Ammon's horn (tissue), 1 donor: Measurements from ENCODE around the gene POLRMT.

Experiments
- DNase-seq: peaks from one replicate; pipeline ENCODE4 v3.0.0-alpha.2; 2016; ENCODE audit warnings: low spot score

Gene POLRMT

DNA sequence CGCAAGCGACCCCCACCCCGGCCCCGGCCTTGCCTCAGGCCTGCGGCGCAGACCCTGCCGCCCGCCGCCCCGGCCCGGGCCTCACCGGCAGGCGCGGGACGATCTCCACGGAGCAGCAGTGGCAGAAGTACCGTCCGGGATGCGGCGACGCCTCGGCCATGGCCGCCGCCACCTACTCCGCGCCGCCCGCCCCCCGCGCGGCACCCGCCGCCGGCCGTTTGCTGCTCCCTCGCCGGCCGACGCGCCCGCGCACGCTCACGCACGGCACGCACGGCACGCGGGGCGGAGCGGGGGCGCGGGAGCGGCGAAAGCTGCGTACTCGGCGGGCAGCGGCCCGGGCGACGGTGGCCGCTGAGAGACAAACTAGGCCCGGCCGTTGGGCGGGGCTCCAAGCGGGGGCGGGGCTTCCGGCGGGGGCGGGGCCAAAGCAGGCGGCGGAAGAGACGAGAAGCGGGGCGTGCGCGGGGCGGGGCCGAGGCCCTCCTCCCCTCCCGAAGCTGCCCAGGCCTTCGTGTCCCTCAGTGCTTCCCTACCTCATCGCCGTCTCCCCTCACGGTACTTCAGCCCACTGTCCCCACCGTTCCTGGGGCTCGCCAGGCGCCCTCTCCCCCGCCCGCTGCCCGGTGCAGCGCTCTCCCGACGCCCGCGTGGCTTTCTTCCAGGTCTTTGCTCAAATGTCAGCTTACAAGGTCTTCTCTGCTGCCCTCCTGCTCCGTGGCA lies 29.8 kb upstream of the POLRMT start, which contains the start of gene RNF126:
Gene RNF126 (minus strand): TSS at position 253 of the 720 bp plus-strand sequence. CDS start 93 bp downstream, at position 160.
- DNase-seq, result peak; percentile 94

DNA sequence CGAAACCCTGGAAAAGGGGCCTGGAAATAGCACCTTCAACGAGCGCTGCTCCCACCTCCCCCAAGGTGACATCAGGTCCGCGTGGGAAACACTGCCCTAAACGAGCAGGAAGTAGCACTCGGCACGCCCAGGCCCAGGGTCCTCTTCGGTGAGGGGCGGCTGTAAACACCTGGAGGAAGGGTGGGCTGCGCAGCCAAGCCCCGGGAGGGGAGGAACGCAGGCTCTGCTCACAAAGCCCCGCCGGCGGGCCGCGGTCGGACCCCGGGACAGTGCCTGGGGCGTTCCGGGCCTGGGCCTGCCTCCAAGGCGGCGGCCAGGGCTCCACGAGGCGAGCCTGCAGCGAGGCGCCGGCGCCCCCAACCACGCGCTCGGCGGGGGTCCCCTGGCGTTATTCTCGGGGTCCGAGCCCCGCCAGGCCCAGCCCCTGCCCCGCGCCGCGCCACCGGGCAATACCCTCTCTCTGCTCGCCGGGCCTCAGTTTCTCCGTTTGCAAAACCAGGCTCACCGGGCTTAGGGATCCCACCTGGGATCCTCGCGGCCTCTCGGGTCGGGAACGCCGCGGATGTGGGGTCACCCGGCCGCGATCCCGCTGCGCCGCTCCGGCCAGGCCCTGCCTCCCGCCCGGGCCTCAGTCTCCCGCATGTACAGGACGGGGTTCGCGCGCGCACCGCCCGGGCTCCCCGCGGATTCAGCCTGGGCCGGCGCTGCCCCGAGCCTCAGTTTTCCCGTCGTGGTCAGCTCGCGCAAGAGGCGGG lies 29.0 kb upstream of the POLRMT start:
- DNase-seq, result no peak

DNA sequence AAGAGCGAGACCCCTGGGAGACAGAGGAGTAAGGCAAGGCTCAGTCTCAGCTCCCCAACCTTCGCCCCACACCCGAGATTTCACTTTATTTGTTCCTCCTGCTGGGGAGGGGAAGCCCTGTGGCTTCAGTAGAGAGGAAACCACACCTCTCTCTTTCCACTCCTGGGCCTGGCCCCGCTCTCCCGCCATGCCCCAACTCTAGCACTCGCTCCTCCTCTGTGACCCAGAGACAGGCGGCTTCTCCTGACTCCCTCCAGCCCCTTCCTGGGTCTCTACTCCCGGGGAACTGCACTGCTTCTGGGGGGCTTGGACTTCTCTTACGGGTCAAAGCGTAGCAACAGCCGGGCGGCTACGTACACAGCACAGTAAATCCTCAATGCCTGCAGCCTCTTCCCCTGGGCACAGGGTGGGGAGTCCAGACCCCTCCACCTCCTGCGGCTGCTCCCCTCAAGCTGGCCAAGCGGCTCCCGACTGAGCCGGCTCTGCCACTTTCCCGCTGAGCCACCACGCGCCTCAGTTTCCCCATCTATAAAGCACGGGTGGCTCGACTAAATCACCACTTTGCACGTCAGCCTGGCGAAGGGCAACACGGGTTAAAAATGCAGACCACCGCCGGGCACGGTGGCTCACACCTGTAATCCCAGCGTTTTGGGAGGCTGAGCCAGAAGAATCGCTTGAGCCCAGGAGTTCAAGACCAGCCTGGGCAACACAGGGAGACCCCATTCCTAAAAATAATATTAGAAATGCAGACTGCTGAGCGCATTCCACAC lies 28.3 kb upstream of the POLRMT start:
- DNase-seq, result no peak

- DNase-seq, result no peak
These were observed 27.6 kb upstream of the POLRMT start for GRCh38 chr19:660793-661426.

DNA sequence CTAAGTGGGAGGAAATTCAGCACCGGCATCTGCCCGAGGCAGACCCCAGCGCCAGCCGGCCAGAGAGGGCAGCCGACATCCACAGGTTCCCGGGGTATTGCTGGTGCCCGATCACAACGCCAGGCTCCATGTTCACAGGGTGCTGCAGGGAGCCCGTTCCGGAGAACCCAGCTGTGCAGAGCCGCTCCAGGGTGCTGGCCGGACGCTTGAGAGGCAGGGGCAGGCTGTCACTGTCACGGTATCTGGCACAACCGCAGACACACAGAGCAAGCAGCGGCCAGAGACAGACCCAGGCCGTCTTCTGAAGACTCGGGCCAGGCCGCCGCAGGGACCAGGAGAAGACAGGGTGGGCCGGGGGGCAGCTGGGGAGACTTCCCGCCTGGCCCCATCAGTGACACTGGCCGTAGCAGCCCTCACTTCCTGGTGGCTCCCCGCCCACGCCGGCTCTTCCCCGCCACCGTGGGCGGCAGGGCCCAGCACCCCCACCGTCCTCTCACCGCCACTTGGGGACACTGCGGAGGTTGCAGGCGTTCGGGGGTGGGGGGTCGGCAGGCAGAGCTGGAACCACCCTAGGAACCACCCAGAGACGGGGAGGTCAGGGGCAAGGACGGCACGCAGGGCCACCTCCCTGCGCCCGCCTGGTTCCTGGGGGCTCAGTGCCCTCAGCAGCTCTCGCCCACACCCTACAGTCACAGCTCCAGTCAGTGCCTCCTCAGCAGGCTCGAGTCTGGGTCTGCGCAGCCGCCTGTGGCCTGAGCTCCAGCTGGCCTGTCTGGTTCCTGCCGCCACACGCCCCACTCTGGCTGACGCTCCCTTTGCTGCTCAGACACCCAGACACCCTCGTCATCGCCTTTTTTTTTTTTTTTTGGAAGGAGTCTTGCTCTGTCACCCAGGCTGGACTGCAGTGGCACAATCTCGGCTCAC lies 25.8 kb upstream of the POLRMT start:
- DNase-seq, result no peak

DNA sequence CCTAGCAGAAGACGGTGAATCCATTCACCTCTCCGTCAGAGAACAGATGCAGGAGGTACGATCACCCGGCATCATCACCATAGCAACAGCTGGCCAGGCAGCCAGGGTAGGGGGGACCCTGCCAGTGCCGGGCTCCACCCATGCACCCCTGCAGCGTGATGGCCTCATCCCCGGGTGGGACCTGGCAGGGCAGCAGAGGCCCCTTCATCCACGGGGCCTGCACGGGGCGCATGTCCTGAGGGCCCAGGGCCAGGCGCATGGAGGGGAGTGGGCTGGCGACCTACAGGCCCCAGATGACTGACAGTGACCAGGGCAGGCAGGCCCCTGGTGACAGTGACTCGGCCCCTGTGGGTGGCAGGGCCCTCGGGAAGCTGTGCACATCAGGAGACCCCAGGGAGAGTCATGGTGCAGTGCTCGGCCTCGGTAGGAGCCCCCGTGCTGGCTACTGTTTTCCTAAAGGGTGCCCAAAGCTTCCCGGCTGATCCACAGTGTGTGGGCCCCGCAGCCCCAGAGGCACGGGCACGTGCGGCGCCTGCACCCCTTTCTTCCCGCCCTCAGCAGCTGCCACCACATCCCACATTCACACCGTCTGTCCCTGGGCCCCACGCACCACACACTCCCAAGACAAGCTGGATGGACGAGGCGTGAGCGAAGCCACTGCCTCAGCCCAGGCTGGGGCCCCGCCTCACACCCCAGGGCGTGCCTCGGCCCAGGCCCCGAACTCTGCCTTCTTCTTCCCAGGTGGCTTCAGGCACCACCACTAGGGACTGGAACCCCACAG lies 24.9 kb upstream of the POLRMT start:
- no peak for DNase-seq

GRCh38 chr19:657611-658010 lies 24.3 kb upstream of the POLRMT start:
- DNase-seq, result no peak

GRCh38 chr19:656751-657559 lies 23.6 kb upstream of the POLRMT start:
- no peak for DNase-seq

- no peak for DNase-seq
These were observed 22.4 kb upstream of the POLRMT start for GRCh38 chr19:655691-656090.

- no peak for DNase-seq
These were observed 20.1 kb upstream of the POLRMT start for GRCh38 chr19:653425-653824.

GRCh38 chr19:652467-653389 lies 19.4 kb upstream of the POLRMT start:
- no peak for DNase-seq

GRCh38 chr19:651991-652390 lies 18.7 kb upstream of the POLRMT start:
- DNase-seq, result no peak

DNA sequence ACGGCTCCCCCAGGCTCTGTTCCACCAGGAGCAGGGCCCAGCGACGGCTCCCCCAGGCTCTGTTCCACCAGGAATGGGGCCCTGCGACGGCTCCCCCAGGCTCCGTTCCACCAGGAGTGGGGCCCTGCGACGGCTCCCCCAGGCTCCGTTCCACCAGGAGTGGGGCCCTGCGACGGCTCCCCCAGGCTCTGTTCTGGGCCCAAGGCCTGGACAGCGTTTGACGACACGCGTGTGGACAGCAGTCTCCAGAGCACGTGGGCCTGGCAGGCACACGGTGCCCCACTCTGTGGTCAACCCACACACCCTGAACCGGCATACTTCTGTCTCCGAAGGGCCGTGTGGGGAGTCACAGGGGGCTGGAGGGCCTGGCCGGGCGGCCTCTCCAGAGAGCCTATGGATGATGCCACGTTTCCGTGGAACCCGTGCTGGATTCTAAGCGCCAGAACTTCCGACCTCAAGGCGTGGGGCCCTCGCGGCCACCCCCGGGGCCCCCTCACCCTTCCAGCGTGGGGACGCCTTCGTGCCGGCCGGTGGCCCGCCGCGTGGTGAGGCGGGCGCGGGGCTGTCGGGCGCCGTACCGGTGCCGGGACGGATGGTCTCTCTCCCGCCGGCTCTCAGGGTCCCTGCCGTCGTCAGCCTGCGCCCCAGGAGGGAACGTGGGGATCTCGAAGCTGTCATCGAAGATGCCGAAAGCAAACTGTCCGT lies 17.9 kb upstream of the POLRMT start:
- DNase-seq, result no peak

GRCh38 chr19:650121-650520 lies 16.8 kb upstream of the POLRMT start:
- DNase-seq, result no peak

- no peak for DNase-seq
These were observed 15.8 kb upstream of the POLRMT start for GRCh38 chr19:648904-649801.

DNA sequence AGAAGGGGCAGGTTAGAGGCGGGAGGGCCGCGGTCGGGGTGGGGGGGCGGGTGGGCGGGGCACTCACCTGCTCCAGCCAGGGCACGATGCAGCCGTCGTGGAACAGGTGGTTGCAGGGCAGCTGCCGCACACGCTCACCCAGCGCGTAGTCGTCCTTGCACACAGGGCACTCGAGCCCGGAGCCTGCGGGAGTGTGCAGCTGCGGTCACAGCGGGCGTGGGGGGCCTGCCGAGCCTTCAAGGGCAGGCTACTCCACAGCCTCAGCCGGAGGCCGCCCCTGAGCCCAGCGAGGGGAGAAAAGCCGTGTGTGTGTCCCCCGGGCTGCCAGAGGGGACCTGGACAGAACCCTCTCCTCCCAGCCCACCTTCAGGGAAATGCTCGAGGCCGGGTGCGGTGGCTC lies 15.0 kb upstream of the POLRMT start:
- DNase-seq, result no peak
